ENCODE data around the gene C1QB. TPM values are rescaled to one million over a fixed set of nuclear protein-coding genes. Genes with fewer than 3 reads are reported as not detected.

Gene C1QB
- total RNA-seq, 6 experiments from 2014 or later: 69.8 to 330 (median 152) TPM

- DNase-seq: no peak
- Histone ChIP-seq H3K4me3 (no peak overlapping the region), H3K4me1 (no peaks in the 10 kb centered on the region), H3K9me3 (no peaks in the 10 kb centered on the region), H3K36me3 (no peaks in the 10 kb centered on the region), H3K27ac (no peak overlapping the region), H3K27me3 (no peaks in the 10 kb centered on the region)
- intact Hi-C loops (cut with DNase I): loop anchor here in 1 of 2 donors (10.0 kb wide), 1 partner anchor 61 kb away; no protein-coding TSS in a partner anchor
- WGBS (ENCODE audit: insufficient coverage, low coverage, low lambda C conversion rate, missing lambda C conversion rate): 55% methylated on average over 2 of the region's 2 CpGs
- no peak for TF ChIP-seq POLR2A (IDR thresholded peaks at IDR 0.05)
- TF ChIP-seq CTCF (IDR thresholded peaks at IDR 0.05): no peak
- ATAC-seq: no peak
Observed at GRCh38 chr1:22615886-22616285, 37.1 kb upstream of the C1QB start.

- no peaks in the 10 kb centered on the region for H3K4me1 ChIP-seq
- no peak overlapping the region for H3K4me3 ChIP-seq
- no peaks in the 10 kb centered on the region for H3K36me3 ChIP-seq
- H3K27me3 ChIP-seq: no peaks in the 10 kb centered on the region
- 12% methylated on average over 7 of the region's 11 CpGs for WGBS (ENCODE audit: insufficient coverage, low coverage, low lambda C conversion rate, missing lambda C conversion rate)
- ATAC-seq (no peak), DNase-seq (no peak)
- intact Hi-C loops (cut with DNase I): loop anchor here in 1 of 2 donors (10.0 kb wide), 1 partner anchor 62 kb away; no protein-coding TSS in a partner anchor
- TF ChIP-seq POLR2A (IDR thresholded peaks at IDR 0.05) (no peak), CTCF (IDR thresholded peaks at IDR 0.05) (no peak)
- H3K9me3 ChIP-seq: no peaks in the 10 kb centered on the region
- H3K27ac ChIP-seq: no peak overlapping the region
Observed at GRCh38 chr1:22616571-22616970, 36.5 kb upstream of the C1QB start.

GRCh38 chr1:22618056-22618455 is 35.0 kb upstream of the C1QB start:
- H3K4me1 ChIP-seq: no peaks in the 10 kb centered on the region
- DNase-seq (no peak), ATAC-seq (no peak)
- no peak for TF ChIP-seq POLR2A (IDR thresholded peaks at IDR 0.05)
- TF ChIP-seq CTCF (IDR thresholded peaks at IDR 0.05): no peak
- intact Hi-C loops (cut with DNase I): loop anchor here in 1 of 2 donors (10.0 kb wide), 1 partner anchor 63 kb away; no protein-coding TSS in a partner anchor
- no peaks in the 10 kb centered on the region for H3K27me3 ChIP-seq
- H3K27ac ChIP-seq: no peak overlapping the region
- 25% methylated on average over 10 of the region's 16 CpGs for WGBS (ENCODE audit: insufficient coverage, low coverage, low lambda C conversion rate, missing lambda C conversion rate)
- H3K36me3 ChIP-seq: no peaks in the 10 kb centered on the region
- H3K9me3 ChIP-seq: no peaks in the 10 kb centered on the region
- H3K4me3 ChIP-seq: no peak overlapping the region

- no peak for ATAC-seq
- no peaks in the 10 kb centered on the region for H3K36me3 ChIP-seq
- H3K9me3 ChIP-seq: no peaks in the 10 kb centered on the region
- no peaks in the 10 kb centered on the region for H3K4me1 ChIP-seq
- H3K27me3 ChIP-seq: no peaks in the 10 kb centered on the region
- no peak overlapping the region for H3K27ac ChIP-seq
- TF ChIP-seq POLR2A (IDR thresholded peaks at IDR 0.05): no peak
- TF ChIP-seq CTCF (IDR thresholded peaks at IDR 0.05): no peak
- H3K4me3 ChIP-seq: no peak overlapping the region
- 46% methylated on average over 7 of the region's 7 CpGs for WGBS (ENCODE audit: insufficient coverage, low coverage, low lambda C conversion rate, missing lambda C conversion rate)
- DNase-seq: no peak
- intact Hi-C loops (cut with DNase I): loop anchor here in 1 of 2 donors (10.0 kb wide), 1 partner anchor 64 kb away; no protein-coding TSS in a partner anchor
Observed at GRCh38 chr1:22619252-22619651, 33.8 kb upstream of the C1QB start.

Data from right lobe of liver (tissue), 6 donors.